Stimulated activated CD4-positive, alpha-beta T cell treated with anti-CD3 and anti-CD28 coated beads, TNF-alpha, amount 100 ng/mL, for 1 hour (primary cell): Measurements from ENCODE around the gene ADCY2.

Experiments
- DNase-seq, 3 donors: peaks; one replicate each; pipeline ENCODE4 v3.0.0-alpha.2; 2020; ENCODE audit warnings: low read depth in 3 of 3, low spot score in 1 of 3

Gene ADCY2

GRCh38 chr5:7866196-7866595 lies 470.3 kb downstream of the ADCY2 start:
- DNase-seq = no peak

GRCh38 chr5:7867260-7867659 lies 471.3 kb downstream of the ADCY2 start:
- DNase-seq = no peak

GRCh38 chr5:7868427-7868772 lies 472.5 kb downstream of the ADCY2 start:
- DNase-seq = no peak

- peak; percentile 71 to 84 (median 75) for DNase-seq
These were observed 473.0 kb downstream of the ADCY2 start, which contains the start of the genes FASTKD3 and MTRR for GRCh38 chr5:7868773-7869473. Gene FASTKD3, minus strand, starts transcription at chr5:7869031. Its CDS starts 948 bp downstream, at chr5:7868083. Gene MTRR, plus strand, starts transcription at chr5:7869148. Its CDS starts 1,647 bp downstream, at chr5:7870795.

GRCh38 chr5:7869474-7870136 lies 473.7 kb downstream of the ADCY2 start:
- no peak for DNase-seq

- no peak for DNase-seq
These were observed 475.7 kb downstream of the ADCY2 start for GRCh38 chr5:7871653-7872052.

- DNase-seq = no peak
These were observed 476.7 kb downstream of the ADCY2 start for GRCh38 chr5:7872517-7873130.

GRCh38 chr5:7873216-7873615 lies 477.3 kb downstream of the ADCY2 start:
- no peak for DNase-seq

GRCh38 chr5:7874639-7875038 lies 478.7 kb downstream of the ADCY2 start:
- no peak for DNase-seq

- DNase-seq = no peak
These were observed 479.2 kb downstream of the ADCY2 start for GRCh38 chr5:7875151-7875550.

GRCh38 chr5:7876867-7877266 lies 480.9 kb downstream of the ADCY2 start:
- DNase-seq = no peak

- DNase-seq = no peak
These were observed 481.9 kb downstream of the ADCY2 start for GRCh38 chr5:7877851-7878250.

GRCh38 chr5:7878381-7878873 lies 482.5 kb downstream of the ADCY2 start:
- DNase-seq = no peak
